ENCODE data around the gene OXGR1. TPM values are rescaled to one million over a fixed set of nuclear protein-coding genes. Genes with fewer than 3 reads are reported as not detected.

Gene OXGR1
- total RNA-seq, 1 experiment from 2014 or later: not detected

- Histone ChIP-seq H3K9ac (ENCODE audit: extremely low read depth, insufficient read length, low read length) (no peak overlapping the region), H2BK15ac (ENCODE audit: low read depth, low read length) (no peak overlapping the region), H3K18ac (ENCODE audit: insufficient read length, low read depth, low read length) (no peak overlapping the region), H3K27ac (ENCODE audit: insufficient read length, low read depth, low read length) (no peak overlapping the region), H4K5ac (ENCODE audit: insufficient read length, low read depth, low read length) (no peak overlapping the region), H3K79me2 (ENCODE audit: insufficient read depth, low read length) (no peaks in the 10 kb centered on the region), H3K23ac (ENCODE audit: insufficient read length, low read depth, low read length) (no peak overlapping the region), H3K79me1 (ENCODE audit: insufficient read depth, low read depth, low read length, poor library complexity, severe bottlenecking) (no peaks in the 10 kb centered on the region), H2AK5ac (ENCODE audit: insufficient read length, low read length) (no peak overlapping the region), H2BK20ac (ENCODE audit: low read depth, low read length, poor library complexity, severe bottlenecking) (no peak overlapping the region), H3K23me2 (ENCODE audit: insufficient read length, low read depth, low read length, poor library complexity, severe bottlenecking) (no peaks in the 10 kb centered on the region), H2BK5ac (ENCODE audit: insufficient read length, low read length) (no peak overlapping the region), H3K56ac (ENCODE audit: insufficient read length, low read depth, low read length) (no peak overlapping the region), H4K8ac (replicated peaks; ENCODE audit: insufficient read length, low read depth, low read length) (no peak overlapping the region), H2BK12ac (ENCODE audit: insufficient read length, low read depth, low read length) (no peak overlapping the region), H4K91ac (ENCODE audit: insufficient read length, low read depth, low read length) (no peak overlapping the region), H4K20me1 (ENCODE audit: control insufficient read depth, insufficient read depth, insufficient read length) (no peaks in the 10 kb centered on the region), H2BK120ac (ENCODE audit: low read depth, low read length, poor library complexity, severe bottlenecking) (no peak overlapping the region), H3K4me2 (ENCODE audit: insufficient read depth, insufficient read length, low read length) (no peak overlapping the region), H3T11ph (ENCODE audit: low read length) (no peak overlapping the region), H2AFZ (ENCODE audit: low read length) (no peak overlapping the region), H3K4me1 (ENCODE audit: insufficient read depth, low read length) (no peaks in the 10 kb centered on the region), H3K27me3 (ENCODE audit: insufficient read depth, low read length) (no peaks in the 10 kb centered on the region), H3K9me3 (ENCODE audit: control insufficient read depth, low read depth, low read length) (no peaks in the 10 kb centered on the region), H3K14ac (ENCODE audit: insufficient read depth, low read length) (no peak overlapping the region), H3K4ac (ENCODE audit: low read depth, low read length) (no peak overlapping the region)
- DNase-seq: no peak
- Mint-ChIP-seq H3K27me3 (ENCODE audit: low read depth) (peaks cover 51% of the 10 kb centered on the region), H3K36me3 (ENCODE audit: insufficient read depth in 1 of 3, low read depth in 3 of 3) (no peaks in the 10 kb centered on the region), H3K4me3 (no peak overlapping the region), H3K27ac (no peak overlapping the region), H3K4me1 (peaks cover 4 to 7% of the 10 kb centered on the region in 2 experiments), H3K9me3 (no peaks in the 10 kb centered on the region)
- WGBS (ENCODE audit: extremely low coverage, insufficient read length, low lambda C conversion rate): no CpG with 5 or more reads among the region's 1 CpG
- no peak for TF ChIP-seq CTCF (conservative IDR thresholded peaks at IDR 0.05)
These were observed 28.8 kb upstream of the OXGR1 start for GRCh38 chr13:97023117-97023516.

All from H9 (cell line).